Endothelial cell of umbilical vein (primary cell): ENCODE data around the gene AKNA. TPM values are rescaled to one million over a fixed set of nuclear protein-coding genes. Genes with fewer than 3 reads are reported as not detected.

Experiments
- BruUV-seq: library from RNA; stranded (reverse); fragments of 400-500 nt; replicated peaks from 2 replicates; lab custom pipeline; 2021; lab: Mats Ljungman, UMichigan
- CTCF ChIA-PET: fragments of 300-600, 350-600 bp; sonication (Branson Sonifier 250); formaldehyde crosslinking; loops from one replicate; lab custom pipeline; 2021; ENCODE audit warnings: antibody characterized with exemption, inconsistent platforms; lab: Charles Lee
- POLR2A ChIA-PET: fragments of 300-600, 350-600 bp; sonication (Branson Sonifier 250); formaldehyde crosslinking; loops from one replicate; lab custom pipeline; 2021; ENCODE audit warnings: antibody characterized with exemption, inconsistent platforms; lab: Charles Lee
- DNase-seq: peaks from one replicate; pipeline ENCODE4 v3.0.0-alpha.2; 2011; ENCODE audit warnings: low read depth, low spot score
- FAIRE-seq: peaks from 2 replicates; lab custom pipeline; 2011; peaks lifted over from hg19 to GRCh38; lab: Jason Lieb, UNC
- H2AFZ ChIP-seq: 2 replicates; pipeline ENCODE4 v1.6.0; 2012; ENCODE audit warnings: low read depth, low read length, control low read depth, inconsistent platforms
- H3K27ac ChIP-seq: 2 replicates; pipeline ENCODE4 v1.5.1; 2011; ENCODE audit warnings: low read depth, mild to moderate bottlenecking, control low read depth, low read length, moderate library complexity; ENCODE audit not compliant: insufficient read depth
- H3K27me3 ChIP-seq, 2 experiments: 2 replicates each; pipeline versions ENCODE4 v1.6.0 to v1.6.1; 2011; ENCODE audit warnings: low read length in 2 of 2, mixed read lengths in 1 of 2; ENCODE audit not compliant: control insufficient read depth in 2 of 2, insufficient read depth in 2 of 2
- H3K36me3 ChIP-seq, 2 experiments: 2 replicates in 1 of 2; 3 replicates in 1 of 2; pipeline ENCODE4 v1.5.1; 2011; ENCODE audit warnings: low read length in 2 of 2, mild to moderate bottlenecking in 1 of 2, moderate library complexity in 1 of 2; ENCODE audit not compliant: control insufficient read depth in 2 of 2, insufficient read depth in 2 of 2; ENCODE audit errors: extremely low read depth in 1 of 2
- H3K4me1 ChIP-seq: 3 replicates; pipeline ENCODE4 v1.5.1; 2011; ENCODE audit warnings: mild to moderate bottlenecking, low read length; ENCODE audit not compliant: control insufficient read depth, insufficient read depth; ENCODE audit errors: extremely low read depth
- H3K4me2 ChIP-seq: 2 replicates; pipeline ENCODE4 v1.6.1; 2011; ENCODE audit warnings: low read length, control low read depth, mixed read lengths; ENCODE audit not compliant: insufficient read depth
- H3K4me3 ChIP-seq, 3 experiments: fragments of 200-600 bp in 1 of 3; sonication (generic), shearing (Covaris generic) in 1 of 3; replicated peaks in 1 of 3; 2 replicates each; pipeline ENCODE4 v1.5.1; 2011 to 2016; ENCODE audit warnings: control low read depth in 3 of 3, low read length in 3 of 3, mild to moderate bottlenecking in 2 of 3, inconsistent platforms in 1 of 3, low read depth in 1 of 3, moderate library complexity in 1 of 3; ENCODE audit not compliant: insufficient read depth in 1 of 3
- H3K79me2 ChIP-seq: 2 replicates; pipeline ENCODE4 v1.6.0; 2012; ENCODE audit warnings: low read length, inconsistent platforms; ENCODE audit not compliant: control insufficient read depth, insufficient read depth
- H3K9ac ChIP-seq: replicated peaks from 2 replicates; pipeline ENCODE3; 2011; ENCODE audit warnings: low read length, control low read depth; ENCODE audit not compliant: insufficient read depth; ENCODE audit errors: extremely low read depth
- H3K9me1 ChIP-seq: replicated peaks from 3 replicates; pipeline ENCODE4 v1.6.0; 2011; ENCODE audit warnings: mild to moderate bottlenecking, low read length; ENCODE audit not compliant: control insufficient read depth, insufficient read depth; ENCODE audit errors: extremely low read depth
- H3K9me3 ChIP-seq: replicated peaks from 2 replicates; pipeline ENCODE4 v1.5.1; 2012; ENCODE audit warnings: low read length, inconsistent platforms; ENCODE audit not compliant: control insufficient read depth, insufficient read depth
- H4K20me1 ChIP-seq: replicated peaks from 2 replicates; pipeline ENCODE3; 2011; ENCODE audit warnings: mild to moderate bottlenecking, low read length; ENCODE audit not compliant: control insufficient read depth, insufficient read depth; ENCODE audit errors: extremely low read depth
- EZH2 ChIP-seq: IDR thresholded peaks from 2 replicates; pipeline ENCODE4 v1.6.1; 2012; ENCODE audit warnings: borderline replicate concordance, low read depth, mild to moderate bottlenecking, moderate library complexity, low read length, inconsistent platforms; ENCODE audit not compliant: severe bottlenecking
- FOS ChIP-seq: IDR thresholded peaks from 2 replicates; pipeline ENCODE4 v1.6.1; 2011; ENCODE audit warnings: mild to moderate bottlenecking, low read length, moderate library complexity, borderline replicate concordance; ENCODE audit not compliant: insufficient read depth
- GATA2 ChIP-seq: IDR thresholded peaks from 2 replicates; pipeline ENCODE4 v1.7.0; 2011; ENCODE audit warnings: low read depth, mild to moderate bottlenecking, moderate library complexity, mixed read lengths, low read length; ENCODE audit not compliant: insufficient read length, insufficient read depth
- JUN ChIP-seq: IDR thresholded peaks from 2 replicates; pipeline ENCODE4 v1.6.1; 2011; ENCODE audit warnings: borderline replicate concordance, low read depth; ENCODE audit not compliant: insufficient read length, insufficient read depth
- MYC ChIP-seq: IDR thresholded peaks from one replicate; pipeline ENCODE4 v1.6.1; 2011; ENCODE audit warnings: mild to moderate bottlenecking, low read depth, low read length
- POLR2A ChIP-seq: IDR thresholded peaks from 2 replicates; pipeline ENCODE4 v1.6.1; 2012; ENCODE audit warnings: low read depth, mild to moderate bottlenecking, control low read depth, low read length
- POLR2AphosphoS5 ChIP-seq: IDR thresholded peaks from 2 replicates; pipeline ENCODE4 v1.6.1; 2012; ENCODE audit warnings: low read depth, mild to moderate bottlenecking, control low read depth, low read length, moderate library complexity; ENCODE audit not compliant: insufficient read depth
- dilution Hi-C: fragments of 300-500 bp; cut with MboI; formaldehyde crosslinking; loops from one replicate; pipeline ENCODE4 v1.15.0; 2019; ENCODE audit warnings: low sequenced_read_pairs; ENCODE audit not compliant: extremely low pct_ligation_motif_present
- intact Hi-C: fragments of 100-400 bp; cut with micrococcal nuclease; formaldehyde crosslinking; loops from one replicate; pipeline ENCODE4 v1.10.0; 2022
- polyA plus RNA-seq, 4 experiments: library from polyadenylated mRNA; depleted of rRNA in 3 of 4; stranded (reverse) in 3 of 4; unstranded in 1 of 4; fragments of >200 nt; gene quantifications; 2 replicates each; pipeline versions ENCODE4 v1.2.1 to v1.2.3, GENCODE V29; 2011 to 2012; ENCODE audit warnings: missing spikeins in 1 of 4
- total RNA-seq: library from RNA; stranded (reverse); gene quantifications from 2 replicates; pipeline ENCODE4 v1.2.3, GENCODE V29; 2021
- TF ChIP-seq, protein P1 (sequence below): IDR thresholded peaks from 2 replicates; pipeline ENCODE4 v1.6.1; 2011; ENCODE audit not compliant: insufficient read depth, insufficient read length
- TF ChIP-seq, protein P2 (sequence below), 2 donors: IDR thresholded peaks; 1 replicate in 1 of 2; 2 replicates in 1 of 2; pipeline ENCODE4 v1.5.1; 2011; ENCODE audit warnings: low read length in 2 of 2, mild to moderate bottlenecking in 2 of 2, moderate library complexity in 2 of 2, control low read depth in 1 of 2, inconsistent platforms in 1 of 2, low read depth in 1 of 2; ENCODE audit not compliant: insufficient read depth in 1 of 2; ENCODE audit errors: extremely low read depth in 1 of 2

The AKNA gene
- total and polyA plus RNA-seq, 2 donors (not counting 3 experiments of a cell fraction or from before 2014, with no cell fraction given), result 11.3 to 22.4 TPM

DNA sequence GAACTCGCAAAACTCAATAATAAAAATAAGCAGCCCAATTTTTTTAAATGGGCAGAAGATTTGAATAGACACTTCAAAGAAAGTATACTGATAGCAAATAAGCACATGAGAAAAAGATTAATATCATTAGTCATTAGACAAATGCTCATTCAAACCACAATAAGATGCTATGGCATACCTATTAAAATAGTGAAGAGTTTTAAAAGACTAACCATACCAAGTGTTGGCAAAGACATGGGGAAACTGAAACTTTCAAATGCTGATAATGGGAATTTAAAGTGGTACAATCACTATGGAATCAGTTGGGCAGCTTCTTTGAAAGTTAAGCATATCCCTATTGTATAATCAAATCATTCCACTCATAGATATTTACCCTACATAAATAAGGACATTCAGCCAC, 91.4 kb downstream of the AKNA start:
- CTCF ChIA-PET, result interaction anchor here (3.1 kb wide), 1 partner anchor 188 kb away, joined by 13 read pairs; no protein-coding TSS in a partner anchor
- Histone ChIP-seq H3K9ac (no peak overlapping the region), H3K79me2 (no peaks in the 10 kb centered on the region), H3K9me3 (no peaks in the 10 kb centered on the region), H2AFZ (no peak overlapping the region), H3K27ac (no peak overlapping the region), H3K9me1 (no peaks in the 10 kb centered on the region), H3K4me2 (no peak overlapping the region), H4K20me1 (no peaks in the 10 kb centered on the region), H3K4me1 (no peaks in the 10 kb centered on the region), H3K27me3 (no peaks in the 10 kb centered on the region), H3K4me3 (no peak overlapping the region), H3K36me3 (peaks cover 11% of the 10 kb centered on the region in 2 experiments)
- TF ChIP-seq, protein P1, sequence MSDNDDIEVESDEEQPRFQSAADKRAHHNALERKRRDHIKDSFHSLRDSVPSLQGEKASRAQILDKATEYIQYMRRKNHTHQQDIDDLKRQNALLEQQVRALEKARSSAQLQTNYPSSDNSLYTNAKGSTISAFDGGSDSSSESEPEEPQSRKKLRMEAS, result no peak
- no peak for TF ChIP-seq POLR2AphosphoS5
- TF ChIP-seq JUN, result no peak
- no peak for TF ChIP-seq MYC
- TF ChIP-seq, protein P2, sequence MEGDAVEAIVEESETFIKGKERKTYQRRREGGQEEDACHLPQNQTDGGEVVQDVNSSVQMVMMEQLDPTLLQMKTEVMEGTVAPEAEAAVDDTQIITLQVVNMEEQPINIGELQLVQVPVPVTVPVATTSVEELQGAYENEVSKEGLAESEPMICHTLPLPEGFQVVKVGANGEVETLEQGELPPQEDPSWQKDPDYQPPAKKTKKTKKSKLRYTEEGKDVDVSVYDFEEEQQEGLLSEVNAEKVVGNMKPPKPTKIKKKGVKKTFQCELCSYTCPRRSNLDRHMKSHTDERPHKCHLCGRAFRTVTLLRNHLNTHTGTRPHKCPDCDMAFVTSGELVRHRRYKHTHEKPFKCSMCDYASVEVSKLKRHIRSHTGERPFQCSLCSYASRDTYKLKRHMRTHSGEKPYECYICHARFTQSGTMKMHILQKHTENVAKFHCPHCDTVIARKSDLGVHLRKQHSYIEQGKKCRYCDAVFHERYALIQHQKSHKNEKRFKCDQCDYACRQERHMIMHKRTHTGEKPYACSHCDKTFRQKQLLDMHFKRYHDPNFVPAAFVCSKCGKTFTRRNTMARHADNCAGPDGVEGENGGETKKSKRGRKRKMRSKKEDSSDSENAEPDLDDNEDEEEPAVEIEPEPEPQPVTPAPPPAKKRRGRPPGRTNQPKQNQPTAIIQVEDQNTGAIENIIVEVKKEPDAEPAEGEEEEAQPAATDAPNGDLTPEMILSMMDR (IDR thresholded peaks at IDR 0.05; ENCODE audit: extremely low read depth in 1 of 2, insufficient read depth in 1 of 2, low read depth in 1 of 2, low read length in 2 of 2), result no peak
- no peak for TF ChIP-seq EZH2
- no peak for TF ChIP-seq GATA2
- TF ChIP-seq POLR2A, result no peak
- TF ChIP-seq FOS, result no peak
- DNase-seq (no peak), FAIRE-seq (no peak)
- dilution Hi-C loops, result loop anchor here (25.0 kb wide), 1 partner anchor 209 kb away; the partner anchor contains the start of genes AMBP and KIF12
- BruUV-seq, result no TSS peak
- intact Hi-C loops, result no loop called here
- POLR2A ChIA-PET, result no interaction called here
